Stomach (tissue), 4 donors: ENCODE data around the gene PAGR1.

Experiments
- EP300 ChIP-seq: sonication (generic); formaldehyde crosslinking; IDR thresholded peaks from one replicate; pipeline ENCODE4 v1.6.1; 2017; ENCODE audit warnings: antibody characterized with exemption
- POLR2A ChIP-seq, 4 donors: fragments of 450-650 bp; IDR thresholded peaks; one replicate each; pipeline ENCODE4 v1.6.1; 2016; ENCODE audit warnings: antibody characterized with exemption in 4 of 4, control low read depth in 2 of 4, mild to moderate bottlenecking in 1 of 4, moderate library complexity in 1 of 4
- POLR2AphosphoS5 ChIP-seq, 3 donors: sonication (generic); formaldehyde crosslinking; IDR thresholded peaks; one replicate each; pipeline ENCODE4 v1.6.1; 2016; ENCODE audit warnings: antibody characterized with exemption in 3 of 3
- TF ChIP-seq, protein P1 (sequence below), 7 experiments: fragments of 450-650 bp in 4 of 7; fragments of 200-600 bp in 3 of 7; sonication (generic) in 3 of 7; IDR thresholded peaks; one replicate each; pipeline ENCODE4 v1.5.1; 2016 to 2019; ENCODE audit warnings: antibody characterized with exemption in 7 of 7, control low read depth in 2 of 7, mild to moderate bottlenecking in 1 of 7

- TF ChIP-seq, protein P1, sequence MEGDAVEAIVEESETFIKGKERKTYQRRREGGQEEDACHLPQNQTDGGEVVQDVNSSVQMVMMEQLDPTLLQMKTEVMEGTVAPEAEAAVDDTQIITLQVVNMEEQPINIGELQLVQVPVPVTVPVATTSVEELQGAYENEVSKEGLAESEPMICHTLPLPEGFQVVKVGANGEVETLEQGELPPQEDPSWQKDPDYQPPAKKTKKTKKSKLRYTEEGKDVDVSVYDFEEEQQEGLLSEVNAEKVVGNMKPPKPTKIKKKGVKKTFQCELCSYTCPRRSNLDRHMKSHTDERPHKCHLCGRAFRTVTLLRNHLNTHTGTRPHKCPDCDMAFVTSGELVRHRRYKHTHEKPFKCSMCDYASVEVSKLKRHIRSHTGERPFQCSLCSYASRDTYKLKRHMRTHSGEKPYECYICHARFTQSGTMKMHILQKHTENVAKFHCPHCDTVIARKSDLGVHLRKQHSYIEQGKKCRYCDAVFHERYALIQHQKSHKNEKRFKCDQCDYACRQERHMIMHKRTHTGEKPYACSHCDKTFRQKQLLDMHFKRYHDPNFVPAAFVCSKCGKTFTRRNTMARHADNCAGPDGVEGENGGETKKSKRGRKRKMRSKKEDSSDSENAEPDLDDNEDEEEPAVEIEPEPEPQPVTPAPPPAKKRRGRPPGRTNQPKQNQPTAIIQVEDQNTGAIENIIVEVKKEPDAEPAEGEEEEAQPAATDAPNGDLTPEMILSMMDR (IDR thresholded peaks at IDR 0.05), result no peak
- TF ChIP-seq POLR2A (IDR thresholded peaks at IDR 0.05), result no peak
- TF ChIP-seq POLR2AphosphoS5 (IDR thresholded peaks at IDR 0.05), result no peak
- TF ChIP-seq EP300, result no peak
Measured at GRCh38 chr16:29814592-29814991, 1.4 kb upstream of the PAGR1 start.
